Measurements from ENCODE around the gene HMGN3.

GRCh38 chr6:79201143-79201542 is 33.3 kb downstream of the HMGN3 start:
- TF ChIP-seq CTCF (IDR thresholded peaks at IDR 0.05; ENCODE audit: low read depth, low read length): no peak
- no peak for TF ChIP-seq POLR2A (IDR thresholded peaks at IDR 0.05; ENCODE audit: extremely low read depth, insufficient read length)

Measured in NB4 (cell line).